UCSD-AML1 (cell line): ENCODE measurements around the gene CSPG4.
"Not testable (repeated sequence)": the region's sequence is repeated elsewhere in the genome, so short reads cannot be mapped to it uniquely, and the experiment has no call there.

ENCODE experiments used
- DNase-seq: peaks from one replicate; lab custom pipeline; 2025; ENCODE audit not compliant: unreplicated experiment; lab: John Stamatoyannopoulos, UW

The CSPG4 gene

DNA sequence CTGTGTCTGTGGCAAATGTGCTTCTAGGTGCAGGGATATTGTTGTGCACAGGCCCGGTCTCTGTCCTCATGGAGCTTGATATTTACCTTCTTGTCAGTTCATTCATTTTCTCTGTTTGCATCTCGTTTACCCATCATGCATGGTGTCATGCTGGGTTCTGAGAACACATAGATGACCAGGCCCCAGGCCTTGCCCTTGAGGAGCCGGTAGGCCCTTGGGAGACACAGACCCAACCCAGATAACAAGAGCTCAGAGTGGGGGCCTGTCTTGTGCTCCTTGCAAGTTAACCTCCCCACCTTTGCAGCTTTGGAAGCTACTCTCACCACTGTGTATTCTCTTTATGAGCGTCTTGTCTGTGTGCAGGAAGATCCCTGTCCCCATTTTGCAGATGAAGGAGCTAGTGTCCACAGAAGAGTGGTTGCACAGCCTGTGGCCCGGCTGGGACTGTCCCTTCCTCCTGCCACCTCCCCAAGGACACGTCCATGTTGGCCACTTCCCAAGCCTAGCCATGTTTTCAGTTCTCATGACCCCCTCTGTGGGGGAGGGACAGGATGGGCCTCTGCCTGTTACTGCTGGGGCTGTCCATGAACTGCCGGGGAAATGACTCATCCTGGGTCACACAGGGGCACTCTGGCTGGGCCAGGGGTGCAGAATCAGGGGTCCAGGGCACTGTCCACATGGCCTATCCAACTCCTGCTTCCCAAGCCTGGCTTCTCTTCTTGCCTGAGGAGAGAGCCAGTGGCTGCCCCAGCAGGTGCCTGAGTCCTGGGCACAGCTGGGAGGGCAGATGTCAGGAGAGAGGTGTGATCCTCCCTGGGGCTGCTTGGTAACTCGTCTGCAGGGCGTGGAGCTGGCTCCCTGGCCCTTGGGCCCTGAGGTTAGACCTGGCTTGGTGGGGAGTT lies 61.5 kb downstream of the CSPG4 start:
- DNase-seq = peak; percentile 41

DNA sequence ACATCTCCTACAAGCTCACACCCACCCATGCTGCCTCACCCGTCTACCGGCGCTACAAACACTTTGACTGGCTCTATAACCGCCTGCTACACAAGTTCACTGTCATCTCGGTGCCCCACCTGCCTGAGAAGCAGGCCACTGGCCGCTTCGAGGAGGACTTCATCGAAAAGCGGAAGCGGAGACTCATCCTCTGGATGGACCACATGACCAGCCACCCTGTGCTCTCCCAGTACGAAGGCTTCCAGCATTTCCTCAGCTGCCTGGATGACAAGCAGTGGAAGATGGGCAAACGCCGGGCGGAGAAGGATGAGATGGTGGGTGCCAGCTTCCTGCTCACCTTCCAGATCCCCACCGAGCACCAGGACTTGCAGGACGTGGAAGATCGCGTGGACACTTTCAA lies 62.8 kb downstream of the CSPG4 start:
- no peak for DNase-seq

- DNase-seq = no peak
These were observed 63.4 kb downstream of the CSPG4 start for GRCh38 chr15:75649045-75649761.

GRCh38 chr15:75648156-75649000 lies 64.3 kb downstream of the CSPG4 start:
- no peak for DNase-seq

DNA sequence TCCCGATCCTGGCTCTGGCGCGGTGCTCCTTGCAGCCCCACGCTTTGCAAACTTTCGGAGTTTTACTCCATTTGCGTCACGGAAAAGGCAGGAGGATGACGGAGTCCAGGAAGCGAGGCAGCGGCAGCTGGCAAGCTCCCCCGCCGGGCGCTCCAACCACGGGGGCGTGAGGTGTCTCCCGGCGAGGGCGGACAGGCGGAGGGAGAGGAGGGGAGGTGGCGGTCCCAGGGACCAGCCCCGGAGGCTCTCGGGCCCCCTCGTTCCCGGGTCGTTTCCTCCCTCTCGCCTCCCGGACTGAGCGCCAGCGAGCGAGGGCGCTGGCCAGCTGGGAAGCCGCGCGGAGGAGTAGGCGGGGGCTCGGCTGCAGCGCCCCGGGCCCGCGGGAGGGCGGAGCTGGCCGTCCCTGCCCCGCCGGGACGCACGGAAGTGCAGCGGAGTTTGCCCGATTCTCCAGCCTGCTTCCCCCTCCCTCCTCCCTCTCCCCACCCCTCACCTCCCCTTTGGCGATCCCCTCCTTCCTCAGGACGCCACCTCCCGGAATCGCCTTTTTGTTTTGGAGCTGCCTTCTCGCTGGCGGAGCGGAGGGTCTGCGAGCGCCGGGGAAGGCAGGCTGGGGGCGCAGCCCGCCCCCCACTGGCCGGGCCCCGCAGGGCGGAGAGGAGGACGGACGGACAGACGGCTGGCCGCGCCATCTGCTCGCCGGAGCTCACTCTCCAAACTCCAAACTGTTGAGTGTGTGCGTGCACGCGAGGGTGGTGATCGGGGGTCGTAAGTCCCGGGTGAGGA lies 65.1 kb downstream of the CSPG4 start, which contains the start of gene SNX33:
SNX33 (plus strand) TSS at position 543 of the 786 bp plus-strand sequence. CDS start 1,191 bp downstream, outside the sequence.
- DNase-seq = peak; percentile 82

DNA sequence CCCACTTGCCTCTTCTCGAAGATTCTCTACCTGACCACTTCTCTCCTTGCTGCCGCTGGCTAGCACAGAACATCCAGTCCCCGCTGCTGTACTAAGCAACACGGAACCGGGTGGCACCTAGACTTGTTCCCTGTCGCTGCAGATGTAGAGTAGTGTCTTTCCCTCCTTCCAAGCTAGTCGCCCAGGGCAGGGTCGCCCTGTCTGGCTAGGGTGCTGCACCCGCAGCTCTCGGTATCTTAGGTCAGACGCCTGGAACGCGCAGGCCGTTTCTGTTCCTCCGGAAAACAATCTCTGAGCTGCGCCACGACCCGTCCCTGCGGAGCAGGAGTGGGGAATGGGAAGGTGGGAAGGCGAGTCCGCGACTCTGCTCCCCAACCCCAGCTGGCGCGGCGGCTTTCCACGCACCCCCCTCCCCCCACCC lies 65.7 kb downstream of the CSPG4 start:
- DNase-seq = no peak

DNA sequence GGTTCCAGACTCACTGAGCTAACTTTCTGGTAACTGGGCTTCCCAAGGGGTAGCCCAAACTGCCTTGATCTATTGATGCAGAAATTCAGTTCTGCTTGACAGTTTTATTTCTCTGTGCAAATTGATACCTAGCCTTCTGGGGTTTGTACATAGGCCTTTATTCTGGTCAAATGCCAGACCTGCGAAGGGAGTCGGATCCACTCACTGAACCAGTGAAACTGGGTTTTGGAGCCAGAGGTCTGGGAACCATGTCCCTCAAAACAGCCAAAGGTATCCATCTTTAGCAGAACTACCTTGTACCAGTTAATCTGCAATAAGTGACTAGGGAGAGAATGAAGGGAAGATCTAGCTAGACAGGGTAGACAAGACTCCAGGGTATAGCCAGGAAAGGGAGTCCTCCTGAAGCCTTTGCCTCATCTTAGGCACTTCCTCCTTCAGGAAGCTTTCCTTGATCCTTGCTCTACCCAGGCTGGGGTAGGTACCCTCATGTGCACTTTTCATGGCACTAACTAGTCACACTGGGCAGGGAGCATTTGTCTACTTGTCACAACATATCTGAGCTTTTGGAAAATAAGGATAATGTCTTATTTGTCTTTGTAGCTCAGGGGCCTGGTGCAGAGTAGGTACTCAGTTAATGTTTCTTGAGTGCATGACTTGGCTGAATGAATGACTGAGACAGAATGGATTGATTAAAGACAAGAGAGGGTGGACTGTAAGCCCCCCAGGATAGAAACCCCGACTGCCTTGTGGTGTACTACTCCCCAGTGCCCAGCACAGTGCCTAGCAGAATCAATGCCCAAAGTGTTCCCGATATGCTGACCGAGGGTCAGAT lies 66.3 kb downstream of the CSPG4 start:
- no peak for DNase-seq

- DNase-seq = no peak
These were observed 68.3 kb downstream of the CSPG4 start for GRCh38 chr15:75644376-75644775.

DNA sequence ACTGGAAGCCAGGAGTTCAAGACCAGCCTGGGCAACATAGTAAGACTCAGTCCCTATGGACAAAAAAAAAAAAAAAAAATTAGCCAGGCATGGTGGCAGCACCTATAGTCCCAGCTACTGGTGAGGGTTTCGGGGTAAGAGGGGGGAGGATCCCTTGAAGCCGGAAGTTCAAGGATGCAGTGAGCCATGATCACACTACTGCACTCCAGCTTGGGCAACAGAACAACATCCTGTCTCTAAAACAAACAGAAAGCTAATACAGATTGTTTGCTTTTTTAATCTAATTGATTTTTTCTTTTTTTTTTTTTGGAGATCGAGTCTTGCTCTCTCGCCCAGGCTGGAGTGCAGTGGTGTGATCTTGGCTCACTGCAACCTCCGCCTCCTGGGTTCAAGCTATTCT lies 71.0 kb downstream of the CSPG4 start:
- no peak for DNase-seq

DNA sequence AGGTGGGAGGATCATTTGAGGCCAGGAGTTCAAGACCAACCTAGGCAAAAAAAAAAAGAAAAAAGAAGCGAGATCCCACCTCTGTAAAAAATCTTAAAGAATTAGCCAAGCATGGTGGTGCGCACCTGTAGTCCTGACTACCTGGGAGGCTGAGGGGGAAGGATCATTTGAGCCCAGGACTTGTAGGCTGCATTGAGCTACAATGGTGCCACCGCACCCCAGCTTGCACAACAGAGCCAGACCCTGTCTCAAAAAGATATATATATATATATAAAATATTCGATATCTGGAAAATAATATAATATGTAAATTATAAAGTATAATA lies 71.5 kb downstream of the CSPG4 start:
- DNase-seq = no peak

DNA sequence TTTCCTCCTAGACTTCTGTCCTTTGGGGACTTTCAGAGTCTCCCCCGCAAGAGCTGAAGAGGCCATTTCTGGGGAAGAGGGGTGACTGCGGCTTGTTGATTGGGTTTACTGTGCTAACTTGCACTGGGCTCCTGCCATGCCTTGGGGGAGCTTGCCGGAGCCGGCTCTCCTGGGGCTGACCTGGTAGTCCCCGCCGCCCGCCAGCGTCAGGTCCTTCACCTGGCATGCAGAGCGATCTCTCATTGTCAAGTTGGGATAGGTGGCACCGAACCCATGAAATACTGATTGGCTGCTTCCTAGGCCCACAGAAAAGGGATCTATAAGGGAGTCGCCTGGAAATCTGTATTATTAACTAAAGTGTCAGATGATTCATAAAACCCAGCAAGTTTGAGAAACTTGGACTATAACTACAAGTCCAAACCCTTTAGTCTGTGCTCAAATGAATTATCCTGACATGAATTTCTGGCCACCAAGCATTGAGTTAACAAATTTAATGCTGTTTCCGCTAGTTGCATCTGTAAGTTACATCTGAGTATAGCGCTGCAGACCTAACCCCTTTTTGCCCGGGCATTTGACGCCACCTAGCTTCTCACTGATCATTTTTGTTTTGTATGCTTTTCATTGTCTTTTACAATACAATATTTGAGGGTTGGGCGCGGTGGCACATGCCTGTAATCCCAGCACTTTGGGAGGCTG lies 72.0 kb downstream of the CSPG4 start:
- peak; percentile 50 for DNase-seq

- DNase-seq = peak; percentile 95
These were observed 72.8 kb downstream of the CSPG4 start, which contains the start of gene IMP3 for GRCh38 chr15:75639709-75640482. Gene IMP3, minus strand, starts transcription at chr15:75640224. Its CDS starts 56 bp downstream, at chr15:75640168.

DNA sequence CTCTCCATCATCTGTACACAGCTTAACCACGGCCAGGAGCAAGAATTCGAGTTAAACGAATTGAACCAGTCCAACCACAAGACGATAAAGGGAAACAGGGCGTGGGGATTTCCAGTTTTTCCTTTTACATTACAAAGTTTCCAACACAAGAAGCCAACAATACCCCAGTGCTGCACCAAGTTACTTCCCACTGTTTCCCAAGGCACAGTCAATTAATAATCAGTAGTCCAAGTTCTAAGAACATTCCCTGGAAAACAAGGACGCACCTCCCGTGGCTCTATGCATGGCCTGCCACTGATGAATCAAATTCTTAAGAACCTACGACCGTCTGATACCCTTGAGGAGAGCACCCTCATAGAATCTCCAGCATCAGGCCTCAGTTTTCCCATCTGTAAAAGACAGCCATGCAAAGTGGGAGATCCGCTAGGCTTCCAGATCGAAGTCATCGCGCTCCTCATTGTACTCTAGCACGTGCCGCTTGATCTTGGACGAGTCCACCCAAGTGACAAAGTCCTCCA lies 73.4 kb downstream of the CSPG4 start:
- DNase-seq = no peak

DNA sequence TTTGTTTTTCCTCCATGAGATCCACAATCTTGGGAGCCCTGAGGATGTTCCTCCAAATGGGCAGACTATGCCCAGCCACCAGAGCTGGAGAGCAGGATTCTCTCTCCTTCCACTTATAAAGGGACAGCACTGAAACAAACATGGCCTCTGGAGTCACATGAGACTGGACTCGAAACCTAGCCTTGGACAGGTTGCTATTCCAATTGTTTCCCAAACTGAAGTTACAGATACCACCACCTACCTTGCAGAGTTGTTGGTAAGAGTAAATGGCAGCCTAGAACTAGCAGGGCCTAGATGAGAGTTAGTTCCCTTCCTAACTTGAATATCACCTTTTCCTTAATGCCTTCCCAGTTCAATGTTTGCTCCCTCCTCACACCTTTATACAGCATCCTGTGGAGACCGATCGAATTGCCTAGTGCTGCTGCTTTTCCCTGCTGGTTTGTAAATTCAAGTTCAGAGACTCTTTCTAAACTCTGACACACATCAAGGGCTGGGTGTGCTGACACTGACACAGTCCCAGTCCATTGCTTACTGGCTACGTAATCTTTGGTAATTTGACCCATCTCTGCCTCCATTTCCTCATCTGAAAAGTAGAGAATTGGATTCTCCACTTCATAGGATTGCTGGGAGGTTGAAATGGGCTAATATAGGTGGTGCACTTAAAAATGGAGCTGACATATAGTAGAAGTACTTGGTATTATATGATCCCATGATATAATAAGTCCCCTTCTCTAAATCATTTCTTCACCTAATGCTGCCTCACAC lies 75.2 kb downstream of the CSPG4 start:
- no peak for DNase-seq

DNA sequence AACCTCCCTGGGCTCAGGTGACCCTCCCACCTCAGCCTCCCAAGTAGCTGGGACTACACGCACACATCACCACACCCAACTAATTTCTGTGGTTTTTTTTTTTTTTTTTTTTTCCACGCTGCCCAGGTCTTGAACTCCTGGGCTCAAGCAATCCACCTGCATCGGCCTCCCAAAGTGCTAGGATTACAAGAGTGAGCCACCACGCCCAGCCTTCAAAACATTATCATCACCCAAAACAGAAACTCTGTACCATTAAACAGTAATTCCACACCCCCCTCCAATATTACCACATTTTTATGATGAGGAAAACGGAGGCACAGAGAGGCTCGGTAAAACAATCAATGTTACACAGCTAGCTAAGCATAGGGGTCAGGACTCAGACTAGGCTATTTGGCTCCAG lies 76.6 kb downstream of the CSPG4 start:
- no peak for DNase-seq

DNA sequence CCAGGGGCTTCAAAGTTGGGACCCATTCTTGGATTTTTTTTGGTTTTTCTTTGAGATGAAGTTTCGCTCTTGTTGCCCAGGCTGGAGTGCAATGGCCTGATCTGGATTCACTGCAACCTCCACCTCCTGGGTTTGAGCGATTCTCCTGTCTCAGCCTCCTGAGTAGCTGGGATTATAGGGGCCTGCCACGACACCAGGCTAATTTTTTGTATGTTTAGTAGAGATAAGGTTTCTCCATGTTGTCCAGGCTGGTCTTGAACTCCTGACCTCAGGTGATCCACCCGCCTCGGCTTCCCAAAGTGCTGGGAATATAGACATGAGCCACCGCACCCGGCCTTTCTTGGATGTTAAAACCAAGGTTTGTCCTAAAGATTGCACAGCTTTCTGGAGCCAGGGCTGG lies 78.7 kb downstream of the CSPG4 start:
- not testable (repeated sequence) for DNase-seq

- no peak for DNase-seq
These were observed 80.7 kb downstream of the CSPG4 start for GRCh38 chr15:75631935-75632334.
